Measurements from ENCODE around the gene CADM2.
"Not testable (repeated sequence)": the region's sequence is repeated elsewhere in the genome, so short reads cannot be mapped to it uniquely, and the experiment has no call there.

The CADM2 gene

DNA sequence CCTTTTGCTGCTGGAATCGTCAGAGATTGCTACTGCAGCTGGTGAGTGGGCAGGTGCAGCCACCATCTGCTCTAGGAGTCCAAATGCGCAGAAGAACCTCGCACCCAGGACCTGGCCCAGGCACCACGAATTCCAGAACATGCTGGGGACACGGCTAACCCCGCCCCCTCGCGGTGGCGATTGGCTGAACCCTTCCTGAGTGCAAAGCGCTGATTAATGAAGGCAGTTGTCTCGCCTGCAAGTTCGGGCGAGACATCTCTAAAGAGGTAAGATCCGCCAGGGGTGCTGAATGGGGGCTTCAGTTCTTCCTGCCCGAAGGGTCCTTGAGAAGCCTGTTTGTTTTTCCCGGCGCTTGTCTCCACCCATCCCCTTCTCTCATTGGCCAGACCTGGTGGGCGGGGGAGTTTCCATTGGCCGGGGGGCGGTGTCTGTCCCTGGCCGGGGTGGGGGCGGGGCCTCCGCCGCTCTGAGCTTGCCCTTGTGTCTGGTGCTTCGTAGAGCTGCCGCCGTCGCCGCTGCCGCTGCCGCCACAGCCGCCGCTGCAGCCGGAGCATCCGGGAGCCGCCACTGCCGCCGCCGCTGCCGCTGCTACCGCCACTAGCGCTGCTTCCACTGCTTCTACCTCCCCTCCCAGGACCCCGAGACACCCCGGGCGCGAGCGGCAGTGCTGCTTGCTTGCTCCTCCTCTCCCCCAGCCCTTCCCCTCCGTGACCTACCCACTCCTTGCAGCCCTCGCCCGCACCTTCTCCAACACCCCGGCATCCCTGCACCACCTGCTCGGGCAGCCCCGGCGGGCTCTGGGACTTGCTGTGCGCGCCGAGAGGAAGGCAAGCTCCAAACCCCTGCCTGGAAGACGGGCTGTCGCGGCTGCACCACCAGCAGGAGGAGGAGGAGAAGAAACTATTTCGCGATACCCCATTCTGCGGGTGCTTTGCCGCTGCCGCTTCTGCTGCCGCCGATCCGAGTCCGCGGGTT, at the start of gene CADM2:
Gene CADM2 (plus strand): TSS at position 495 of the 975 bp plus-strand sequence.
- TF ChIP-seq, protein P1, sequence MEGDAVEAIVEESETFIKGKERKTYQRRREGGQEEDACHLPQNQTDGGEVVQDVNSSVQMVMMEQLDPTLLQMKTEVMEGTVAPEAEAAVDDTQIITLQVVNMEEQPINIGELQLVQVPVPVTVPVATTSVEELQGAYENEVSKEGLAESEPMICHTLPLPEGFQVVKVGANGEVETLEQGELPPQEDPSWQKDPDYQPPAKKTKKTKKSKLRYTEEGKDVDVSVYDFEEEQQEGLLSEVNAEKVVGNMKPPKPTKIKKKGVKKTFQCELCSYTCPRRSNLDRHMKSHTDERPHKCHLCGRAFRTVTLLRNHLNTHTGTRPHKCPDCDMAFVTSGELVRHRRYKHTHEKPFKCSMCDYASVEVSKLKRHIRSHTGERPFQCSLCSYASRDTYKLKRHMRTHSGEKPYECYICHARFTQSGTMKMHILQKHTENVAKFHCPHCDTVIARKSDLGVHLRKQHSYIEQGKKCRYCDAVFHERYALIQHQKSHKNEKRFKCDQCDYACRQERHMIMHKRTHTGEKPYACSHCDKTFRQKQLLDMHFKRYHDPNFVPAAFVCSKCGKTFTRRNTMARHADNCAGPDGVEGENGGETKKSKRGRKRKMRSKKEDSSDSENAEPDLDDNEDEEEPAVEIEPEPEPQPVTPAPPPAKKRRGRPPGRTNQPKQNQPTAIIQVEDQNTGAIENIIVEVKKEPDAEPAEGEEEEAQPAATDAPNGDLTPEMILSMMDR (IDR thresholded peaks at IDR 0.05; ENCODE audit: low read depth, low read length, missing control alignments): peak; percentile 32
- peak within 1 kb of the TSS; percentile 58 for H3K4me3 ChIP-seq (ENCODE audit: low read depth, low read length)
- DNase-seq (ENCODE audit: low read depth): peak; percentile 68
- in situ Hi-C loops (cut with HindIII; ENCODE audit: low sequenced_read_pairs): no loop called here

DNA sequence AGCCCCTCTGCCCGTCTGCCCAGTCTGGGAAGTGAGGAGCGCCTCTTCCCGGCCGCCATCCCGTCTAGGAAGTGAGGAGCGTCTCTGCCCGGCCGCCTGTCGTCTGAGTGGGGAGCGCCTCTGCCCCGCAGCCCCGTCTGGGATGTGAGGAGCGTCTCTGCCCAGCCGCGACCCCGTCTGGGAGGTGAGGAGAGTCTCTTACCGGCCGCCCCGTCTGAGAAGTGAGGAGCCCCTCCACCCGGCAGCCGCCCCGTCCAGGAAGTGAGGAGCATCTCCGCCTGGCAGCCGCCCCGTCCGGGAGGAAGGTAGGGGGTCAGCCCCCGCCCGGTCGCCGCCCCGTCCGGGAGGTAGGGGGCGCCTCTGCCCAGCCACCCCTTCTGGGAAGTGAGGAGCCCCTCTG, 40.2 kb upstream of the CADM2 start:
- DNase-seq (ENCODE audit: low read depth); in situ Hi-C loops (cut with HindIII; ENCODE audit: low sequenced_read_pairs); H3K4me3 ChIP-seq (ENCODE audit: low read depth, low read length): not testable (repeated sequence)

DNA sequence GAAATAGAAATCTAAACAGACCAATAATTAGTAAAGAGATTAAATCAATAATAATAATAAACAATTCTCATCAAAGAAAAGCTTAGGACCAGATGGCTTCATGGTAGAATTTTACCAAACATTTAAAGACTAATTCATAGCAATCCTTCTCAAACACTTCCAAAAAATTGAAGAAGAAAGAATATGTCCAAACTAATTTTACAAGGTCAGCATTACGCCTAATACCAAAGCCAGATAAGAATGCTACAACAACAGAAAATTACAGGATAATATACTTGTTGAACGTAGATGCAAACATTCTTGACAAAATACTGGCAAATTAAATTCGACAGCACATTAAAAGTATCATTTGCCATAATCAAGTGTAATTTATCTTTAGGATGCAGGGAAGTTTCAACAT, 36.1 kb upstream of the CADM2 start:
- TF ChIP-seq, protein P1 (IDR thresholded peaks at IDR 0.05; ENCODE audit: low read depth, low read length, missing control alignments): no peak
- DNase-seq (ENCODE audit: low read depth): no peak
- H3K4me3 ChIP-seq (ENCODE audit: low read depth, low read length): no peak overlapping the region
- in situ Hi-C loops (cut with HindIII; ENCODE audit: low sequenced_read_pairs): no loop called here

DNA sequence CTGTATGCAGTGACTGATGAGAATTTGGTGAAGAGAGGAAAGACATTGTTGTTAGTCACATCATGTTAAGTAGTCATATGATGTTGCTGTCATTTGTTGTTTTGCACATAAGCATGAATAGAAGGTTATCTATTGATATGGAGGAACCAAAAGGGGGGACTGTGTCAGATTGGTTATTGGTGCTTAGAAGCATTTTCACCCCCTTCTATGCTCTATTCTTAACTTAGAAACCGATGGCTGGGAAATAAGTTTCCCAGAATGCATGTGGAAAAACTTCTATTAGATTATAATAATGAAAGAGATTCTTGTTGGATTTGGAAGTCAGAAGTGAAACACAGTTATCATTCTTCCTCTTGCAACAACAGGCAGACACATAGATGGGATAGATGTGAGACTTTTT, 33.2 kb upstream of the CADM2 start:
- H3K4me3 ChIP-seq (ENCODE audit: low read depth, low read length): no peak overlapping the region
- in situ Hi-C loops (cut with HindIII; ENCODE audit: low sequenced_read_pairs): no loop called here
- no peak for DNase-seq (ENCODE audit: low read depth)
- TF ChIP-seq, protein P1 (IDR thresholded peaks at IDR 0.05; ENCODE audit: low read depth, low read length, missing control alignments): no peak

DNA sequence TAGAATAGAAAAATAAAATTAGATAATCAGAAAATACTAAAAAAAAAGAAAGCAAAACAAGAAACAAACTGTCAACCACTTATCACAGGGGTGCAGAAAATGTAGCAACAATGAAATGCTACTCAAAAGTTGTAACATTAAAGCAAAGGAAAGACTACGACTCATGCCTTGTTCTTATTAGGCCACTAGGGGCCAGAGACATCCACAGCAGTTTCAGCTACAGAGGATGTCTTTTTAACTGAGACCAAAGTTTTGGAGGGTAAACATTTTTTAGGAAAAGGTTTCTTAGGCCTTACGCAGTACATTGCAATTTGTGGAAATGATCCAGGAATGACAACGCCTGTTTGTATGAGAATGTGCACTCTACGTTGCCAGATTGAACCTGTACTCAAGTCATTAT, 15.4 kb upstream of the CADM2 start:
- in situ Hi-C loops (cut with HindIII; ENCODE audit: low sequenced_read_pairs): no loop called here
- TF ChIP-seq, protein P1 (IDR thresholded peaks at IDR 0.05; ENCODE audit: low read depth, low read length, missing control alignments): peak; percentile 4
- no peak for DNase-seq (ENCODE audit: low read depth)
- H3K4me3 ChIP-seq (ENCODE audit: low read depth, low read length): no peak overlapping the region

DNA sequence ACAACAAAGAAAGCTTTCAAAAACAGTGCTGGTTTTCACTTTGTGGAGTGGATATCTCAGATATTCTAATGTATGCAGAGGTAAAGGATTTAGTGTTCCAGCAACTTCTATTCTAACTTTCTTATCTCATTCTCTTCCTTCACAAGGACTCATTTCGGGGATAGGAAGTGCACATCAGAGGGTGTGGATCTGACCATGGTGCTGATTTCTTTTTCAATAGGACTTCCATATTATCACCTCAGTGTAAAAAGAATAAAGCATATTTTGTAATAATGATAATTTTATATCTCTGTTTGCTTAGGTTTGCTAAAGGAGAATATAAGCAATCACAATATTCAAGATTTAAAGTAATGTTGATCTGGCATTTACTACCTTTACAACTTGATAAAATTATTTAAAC, 12.5 kb upstream of the CADM2 start:
- no peak for DNase-seq (ENCODE audit: low read depth)
- TF ChIP-seq, protein P1 (IDR thresholded peaks at IDR 0.05; ENCODE audit: low read depth, low read length, missing control alignments): no peak
- no peak overlapping the region for H3K4me3 ChIP-seq (ENCODE audit: low read depth, low read length)
- in situ Hi-C loops (cut with HindIII; ENCODE audit: low sequenced_read_pairs): no loop called here
